Measurements from ENCODE around the gene PORCN. TPM values are rescaled to one million over a fixed set of nuclear protein-coding genes. Genes with fewer than 3 reads are reported as not detected.

The PORCN gene
- total and polyA plus RNA-seq, 7 donors: 1.2 to 13.3 (median 12.2) TPM

DNA sequence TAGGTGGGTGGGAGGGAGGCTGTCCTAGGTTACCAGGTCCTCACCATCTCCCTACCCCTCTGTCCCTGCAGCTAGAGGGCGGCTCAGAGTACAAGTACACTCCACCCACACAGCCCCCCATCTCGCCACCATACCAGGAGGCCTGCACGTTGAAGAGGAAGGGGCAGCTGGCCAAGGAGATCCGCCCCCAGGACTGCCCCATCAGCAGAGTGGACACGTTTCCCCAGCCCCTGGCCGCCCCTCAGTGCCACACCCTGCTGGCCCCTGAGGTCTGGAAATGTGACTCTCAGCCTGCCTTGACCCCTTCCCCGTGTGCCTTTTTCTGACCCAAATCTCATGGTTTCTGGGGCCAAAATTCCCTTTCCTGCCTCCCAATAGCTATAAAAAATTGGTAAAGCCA lies 26.3 kb upstream of the PORCN start:
- peaks cover 0 to 22% (median 1%) of the 10 kb centered on the region in 4 donors for H3K36me3 ChIP-seq
- intact Hi-C loops (cut with DNase I): no loop called here

DNA sequence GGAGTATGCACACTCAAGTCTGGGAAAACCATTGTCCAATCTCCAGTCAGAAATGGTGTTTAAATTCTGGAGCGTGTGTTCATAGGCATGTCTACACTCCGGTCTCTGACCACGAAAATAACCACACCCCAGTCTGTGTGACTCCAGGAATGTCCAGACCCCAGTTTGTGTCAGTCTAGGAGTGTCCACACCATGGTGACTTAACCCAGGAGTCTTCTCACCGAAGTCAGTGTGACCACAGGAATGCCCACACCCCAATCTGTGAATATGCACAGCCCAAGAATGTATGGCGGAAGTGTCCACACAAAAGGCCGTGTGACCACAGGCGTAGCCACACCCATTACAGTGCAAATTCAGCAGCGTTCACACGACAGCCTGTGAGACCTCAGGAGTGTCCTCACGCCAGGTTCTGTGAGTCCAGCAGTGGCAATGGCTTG lies 21.4 kb upstream of the PORCN start:
- WGBS, 2 donors: 78 to 87% methylated on average over 10 of the region's 10 CpGs
- no peak for DNase-seq
- intact Hi-C loops (cut with DNase I): no loop called here
- H3K36me3 ChIP-seq: peaks cover 0 to 11% (median 1%) of the 10 kb centered on the region in 4 donors
- H3K27ac ChIP-seq: no peak overlapping the region
- TF ChIP-seq, protein P1, sequence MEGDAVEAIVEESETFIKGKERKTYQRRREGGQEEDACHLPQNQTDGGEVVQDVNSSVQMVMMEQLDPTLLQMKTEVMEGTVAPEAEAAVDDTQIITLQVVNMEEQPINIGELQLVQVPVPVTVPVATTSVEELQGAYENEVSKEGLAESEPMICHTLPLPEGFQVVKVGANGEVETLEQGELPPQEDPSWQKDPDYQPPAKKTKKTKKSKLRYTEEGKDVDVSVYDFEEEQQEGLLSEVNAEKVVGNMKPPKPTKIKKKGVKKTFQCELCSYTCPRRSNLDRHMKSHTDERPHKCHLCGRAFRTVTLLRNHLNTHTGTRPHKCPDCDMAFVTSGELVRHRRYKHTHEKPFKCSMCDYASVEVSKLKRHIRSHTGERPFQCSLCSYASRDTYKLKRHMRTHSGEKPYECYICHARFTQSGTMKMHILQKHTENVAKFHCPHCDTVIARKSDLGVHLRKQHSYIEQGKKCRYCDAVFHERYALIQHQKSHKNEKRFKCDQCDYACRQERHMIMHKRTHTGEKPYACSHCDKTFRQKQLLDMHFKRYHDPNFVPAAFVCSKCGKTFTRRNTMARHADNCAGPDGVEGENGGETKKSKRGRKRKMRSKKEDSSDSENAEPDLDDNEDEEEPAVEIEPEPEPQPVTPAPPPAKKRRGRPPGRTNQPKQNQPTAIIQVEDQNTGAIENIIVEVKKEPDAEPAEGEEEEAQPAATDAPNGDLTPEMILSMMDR (IDR thresholded peaks at IDR 0.05): no peak
- TF ChIP-seq POLR2AphosphoS5 (IDR thresholded peaks at IDR 0.05) (no peak), POLR2A (IDR thresholded peaks at IDR 0.05) (no peak), EP300 (IDR thresholded peaks at IDR 0.05) (no peak)
- H3K4me1 ChIP-seq: no peaks in the 10 kb centered on the region
- no peaks in the 10 kb centered on the region for H3K27me3 ChIP-seq
- no peak overlapping the region for H3K4me3 ChIP-seq
- no peaks in the 10 kb centered on the region for H3K9me3 ChIP-seq

More for the DNA sequence above, 26.3 kb upstream of the PORCN start:
- no peak overlapping the region for H3K27ac ChIP-seq
- DNase-seq: no peak
- H3K27me3 ChIP-seq: no peaks in the 10 kb centered on the region
- H3K4me1 ChIP-seq: no peaks in the 10 kb centered on the region
- H3K9me3 ChIP-seq: no peaks in the 10 kb centered on the region
- no peak overlapping the region for H3K4me3 ChIP-seq
- TF ChIP-seq POLR2A (IDR thresholded peaks at IDR 0.05) (no peak), EP300 (IDR thresholded peaks at IDR 0.05) (no peak)
- TF ChIP-seq, protein P1 (IDR thresholded peaks at IDR 0.05): no peak
- 87 to 89% methylated on average over 7 of the region's 7 CpGs for WGBS, 2 donors

DNA sequence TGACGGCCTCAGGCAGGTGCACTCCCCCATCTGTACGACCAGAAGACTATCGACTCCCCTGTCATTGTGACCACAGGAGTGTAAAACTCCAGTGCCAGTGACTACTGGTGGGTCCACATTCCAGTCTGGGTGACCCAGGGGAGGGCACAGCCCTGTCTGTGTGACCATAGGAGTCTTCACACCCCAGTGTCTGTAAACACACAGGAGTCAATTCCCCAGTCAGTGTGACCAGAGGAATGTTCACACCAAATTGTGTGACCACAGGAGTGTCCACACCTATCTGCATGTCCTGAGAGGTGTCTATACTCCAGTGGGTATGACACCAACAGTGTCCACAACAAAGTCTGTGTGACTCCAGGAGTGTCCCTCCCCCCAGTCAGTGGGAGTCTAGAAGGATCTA lies 20.8 kb upstream of the PORCN start:
- intact Hi-C loops (cut with DNase I): no loop called here
- TF ChIP-seq EP300 (IDR thresholded peaks at IDR 0.05): no peak
- TF ChIP-seq, protein P1 (IDR thresholded peaks at IDR 0.05): no peak
- TF ChIP-seq POLR2AphosphoS5 (IDR thresholded peaks at IDR 0.05): no peak
- no peak for TF ChIP-seq POLR2A (IDR thresholded peaks at IDR 0.05)
- no peaks in the 10 kb centered on the region for H3K4me1 ChIP-seq
- H3K27me3 ChIP-seq: no peaks in the 10 kb centered on the region
- H3K27ac ChIP-seq: no peak overlapping the region
- no peak overlapping the region for H3K4me3 ChIP-seq
- no peak for DNase-seq
- peaks cover 0 to 8% (median 0%) of the 10 kb centered on the region in 4 donors for H3K36me3 ChIP-seq
- WGBS, 2 donors: 93 to 97% methylated on average over 3 of the region's 3 CpGs
- no peaks in the 10 kb centered on the region for H3K9me3 ChIP-seq

DNA sequence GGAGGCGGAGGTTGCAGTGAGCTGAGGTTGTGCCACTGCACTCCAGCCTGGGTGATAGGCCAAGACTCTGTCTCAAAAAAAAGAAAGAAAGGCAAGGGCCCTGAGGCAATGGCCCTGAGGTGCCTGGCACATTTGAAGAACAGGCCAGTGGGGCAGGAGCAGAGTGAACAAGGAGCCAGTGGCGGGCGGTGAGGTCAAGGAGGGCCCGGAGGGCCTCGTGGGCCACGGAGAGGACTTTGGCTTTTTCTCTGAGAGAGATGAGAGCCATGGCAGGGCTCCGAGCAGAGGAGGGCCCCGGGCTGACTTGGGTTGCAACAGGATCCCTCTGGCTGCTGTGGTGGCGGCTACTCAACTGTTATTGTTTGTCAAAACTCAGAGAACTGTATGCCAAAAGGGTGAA lies 19.5 kb upstream of the PORCN start:
- Histone ChIP-seq H3K27ac (no peak overlapping the region), H3K4me1 (no peaks in the 10 kb centered on the region), H3K9me3 (no peaks in the 10 kb centered on the region), H3K4me3 (no peak overlapping the region), H3K36me3 (no peaks in the 10 kb centered on the region), H3K27me3 (no peaks in the 10 kb centered on the region)
- intact Hi-C loops (cut with DNase I): no loop called here
- DNase-seq: no peak
- WGBS, 2 donors: 88 to 94% methylated on average over 9 of the region's 9 CpGs
- TF ChIP-seq, protein P1 (IDR thresholded peaks at IDR 0.05): no peak
- TF ChIP-seq POLR2AphosphoS5 (IDR thresholded peaks at IDR 0.05): no peak
- no peak for TF ChIP-seq POLR2A (IDR thresholded peaks at IDR 0.05)
- no peak for TF ChIP-seq EP300 (IDR thresholded peaks at IDR 0.05)

DNA sequence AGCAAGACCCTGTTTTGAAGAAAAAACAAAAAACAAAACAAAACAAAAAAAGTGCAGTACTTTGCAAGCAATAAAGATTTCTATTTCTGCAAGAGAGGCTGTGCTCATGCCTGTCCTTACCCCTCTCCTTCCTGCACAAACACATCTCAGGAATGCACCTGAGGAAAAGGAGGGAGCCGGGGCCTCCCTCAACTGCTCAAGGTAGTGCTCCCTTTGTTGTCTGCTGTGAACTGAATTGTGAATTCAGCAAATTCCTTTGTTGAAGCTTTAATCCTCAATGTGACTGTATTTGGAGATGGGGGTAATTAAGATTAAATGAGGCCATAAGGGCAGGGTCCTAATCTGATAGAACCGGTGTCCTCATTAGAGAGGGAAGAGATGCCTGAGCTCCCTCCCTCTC lies 18.9 kb upstream of the PORCN start:
- Histone ChIP-seq H3K4me1 (no peaks in the 10 kb centered on the region), H3K4me3 (no peak overlapping the region), H3K9me3 (no peaks in the 10 kb centered on the region), H3K27ac (no peak overlapping the region), H3K36me3 (no peaks in the 10 kb centered on the region), H3K27me3 (no peaks in the 10 kb centered on the region)
- intact Hi-C loops (cut with DNase I): no loop called here
- TF ChIP-seq, protein P1 (IDR thresholded peaks at IDR 0.05): no peak
- no peak for TF ChIP-seq POLR2A (IDR thresholded peaks at IDR 0.05)
- no peak for TF ChIP-seq EP300 (IDR thresholded peaks at IDR 0.05)
- no peak for TF ChIP-seq POLR2AphosphoS5 (IDR thresholded peaks at IDR 0.05)
- DNase-seq: no peak
- WGBS, 2 donors: 75 to 84% methylated on average over 2 of the region's 2 CpGs

All from sigmoid colon (tissue), 7 donors.